HepG2 (cell line): ENCODE data around the gene GNG7. TPM values are rescaled to one million over a fixed set of nuclear protein-coding genes. Genes with fewer than 3 reads are reported as not detected.
A peak's percentile ranks its signal among the peaks of the same experiment; 100 is the strongest.

Source experiments
- CHCHD3 ChIP-seq: sonication (generic); formaldehyde crosslinking; IDR thresholded peaks from 2 replicates; pipeline ENCODE4 v1.8.0; 2022; ENCODE audit warnings: mild to moderate bottlenecking, missing genetic modification reagents, moderate library complexity
- GATAD2A ChIP-seq: IDR thresholded peaks from 2 replicates; pipeline ENCODE4 v1.6.1; 2016
- HES4 ChIP-seq: sonication (generic); formaldehyde crosslinking; IDR thresholded peaks from 2 replicates; pipeline ENCODE4 v1.9.0; 2021; ENCODE audit warnings: mild to moderate bottlenecking, missing genetic modification reagents, borderline replicate concordance
- IRF2 ChIP-seq: IDR thresholded peaks from 2 replicates; pipeline ENCODE4 v1.6.1; 2018; ENCODE audit warnings: missing genetic modification reagents, missing compliant biosample characterization
- KLF13 ChIP-seq: sonication (generic); formaldehyde crosslinking; IDR thresholded peaks from 2 replicates; pipeline ENCODE4 v1.4.0; 2020; ENCODE audit warnings: mild to moderate bottlenecking, missing genetic modification reagents
- MEF2D ChIP-seq: sonication (generic); formaldehyde crosslinking; IDR thresholded peaks from 2 replicates; pipeline ENCODE4 v1.5.1; 2020; ENCODE audit warnings: mild to moderate bottlenecking, missing genetic modification reagents
- NFIC ChIP-seq: IDR thresholded peaks from 2 replicates; pipeline ENCODE4 v1.6.1; 2012; ENCODE audit warnings: mild to moderate bottlenecking, low read length, inconsistent platforms
- PAF1 ChIP-seq: IDR thresholded peaks from 2 replicates; pipeline ENCODE4 v1.6.1; 2016; ENCODE audit warnings: missing genetic modification reagents, missing compliant biosample characterization
- RORA ChIP-seq: sonication (generic); formaldehyde crosslinking; IDR thresholded peaks from 2 replicates; pipeline ENCODE4 v1.5.0; 2020; ENCODE audit warnings: mild to moderate bottlenecking, missing genetic modification reagents, moderate library complexity
- SALL2 ChIP-seq: sonication (generic); formaldehyde crosslinking; IDR thresholded peaks from 2 replicates; pipeline ENCODE4 v1.8.1; 2023; ENCODE audit warnings: mild to moderate bottlenecking, missing genetic modification reagents, inconsistent platforms
- ZBTB20 ChIP-seq: sonication (generic); formaldehyde crosslinking; IDR thresholded peaks from 2 replicates; pipeline ENCODE4 v1.8.1; 2023; ENCODE audit warnings: missing genetic modification reagents, low read depth, mild to moderate bottlenecking, borderline replicate concordance
- ZFP1 ChIP-seq: IDR thresholded peaks from 2 replicates; pipeline ENCODE4 v1.6.1; 2016
- ZFP62 ChIP-seq: sonication (generic); formaldehyde crosslinking; IDR thresholded peaks from 2 replicates; pipeline ENCODE4 v1.4.0; 2020; ENCODE audit warnings: missing genetic modification reagents
- ZNF101 ChIP-seq: sonication (generic); formaldehyde crosslinking; IDR thresholded peaks from 2 replicates; pipeline ENCODE4 v1.4.0; 2020; ENCODE audit warnings: mild to moderate bottlenecking, low read depth, missing genetic modification reagents, borderline replicate concordance
- ZNF160 ChIP-seq: sonication (generic); formaldehyde crosslinking; IDR thresholded peaks from 2 replicates; pipeline ENCODE4 v1.8.0; 2022; ENCODE audit warnings: mild to moderate bottlenecking, inconsistent platforms, missing genetic modification reagents
- ZNF260 ChIP-seq: sonication (generic); formaldehyde crosslinking; IDR thresholded peaks from 2 replicates; pipeline ENCODE4 v1.4.0; 2020; ENCODE audit warnings: missing genetic modification reagents, low read depth, mild to moderate bottlenecking, borderline replicate concordance
- ZNF263 ChIP-seq: sonication (generic); formaldehyde crosslinking; IDR thresholded peaks from 2 replicates; pipeline ENCODE4 v1.4.0; 2020; ENCODE audit warnings: missing genetic modification reagents
- ZNF451 ChIP-seq: sonication (generic); formaldehyde crosslinking; IDR thresholded peaks from 2 replicates; pipeline ENCODE4 v1.5.0; 2020; ENCODE audit warnings: mild to moderate bottlenecking, missing genetic modification reagents
- ZNF552 ChIP-seq: sonication (generic); formaldehyde crosslinking; IDR thresholded peaks from 2 replicates; pipeline ENCODE4 v1.9.0; 2022; ENCODE audit warnings: missing genetic modification reagents, mild to moderate bottlenecking, borderline replicate concordance
- ZNF670 ChIP-seq: sonication (generic); formaldehyde crosslinking; IDR thresholded peaks from 2 replicates; pipeline ENCODE4 v1.8.0; 2022; ENCODE audit warnings: mild to moderate bottlenecking, missing genetic modification reagents, borderline replicate concordance
- ZNF790 ChIP-seq: sonication (generic); formaldehyde crosslinking; IDR thresholded peaks from 2 replicates; pipeline ENCODE4 v1.8.0; 2022; ENCODE audit warnings: missing genetic modification reagents, mild to moderate bottlenecking, borderline replicate concordance
- polyA plus RNA-seq, 8 experiments: library from polyadenylated mRNA; depleted of rRNA in 3 of 8; stranded (reverse) in 7 of 8; unstranded in 1 of 8; fragments of >200 nt; fragmentation: Illumina TruSeq in 4 of 8; extraction: Trizol in 4 of 8; gene quantifications; 2 replicates each; pipeline versions ENCODE4 v1.2.1 to v1.2.3, GENCODE V29; 2011 to 2016; ENCODE audit warnings: low read depth in 4 of 8, missing spikeins in 1 of 8, mixed read lengths in 1 of 8; ENCODE audit not compliant: insufficient read depth in 1 of 8
- total RNA-seq, 5 experiments: library from RNA; depleted of rRNA; stranded (reverse); fragments of >200 nt; fragmentation: Illumina TruSeq; extraction: Trizol; gene quantifications; 2 replicates each; pipeline ENCODE4 v1.2.3, GENCODE V29; 2016; ENCODE audit warnings: low read depth in 1 of 5
- TF ChIP-seq, protein P1 (sequence below): sonication (generic); formaldehyde crosslinking; IDR thresholded peaks from 2 replicates; pipeline ENCODE4 v1.5.0; 2020; ENCODE audit warnings: mild to moderate bottlenecking, missing genetic modification reagents, borderline replicate concordance
- TF ChIP-seq, protein P2 (sequence below): sonication (generic); formaldehyde crosslinking; IDR thresholded peaks from 2 replicates; pipeline ENCODE4 v1.4.0; 2020; ENCODE audit warnings: missing genetic modification reagents
- TF ChIP-seq, protein P3 (sequence below): IDR thresholded peaks from 2 replicates; pipeline ENCODE4 v1.6.1; 2016; ENCODE audit warnings: low read depth, borderline replicate concordance

The GNG7 gene
- total and polyA plus RNA-seq, 2 of the 13 experiments (the other 11 are each of a cell fraction or from before 2014, with no cell fraction given): 1.4 to 3.3 TPM

DNA sequence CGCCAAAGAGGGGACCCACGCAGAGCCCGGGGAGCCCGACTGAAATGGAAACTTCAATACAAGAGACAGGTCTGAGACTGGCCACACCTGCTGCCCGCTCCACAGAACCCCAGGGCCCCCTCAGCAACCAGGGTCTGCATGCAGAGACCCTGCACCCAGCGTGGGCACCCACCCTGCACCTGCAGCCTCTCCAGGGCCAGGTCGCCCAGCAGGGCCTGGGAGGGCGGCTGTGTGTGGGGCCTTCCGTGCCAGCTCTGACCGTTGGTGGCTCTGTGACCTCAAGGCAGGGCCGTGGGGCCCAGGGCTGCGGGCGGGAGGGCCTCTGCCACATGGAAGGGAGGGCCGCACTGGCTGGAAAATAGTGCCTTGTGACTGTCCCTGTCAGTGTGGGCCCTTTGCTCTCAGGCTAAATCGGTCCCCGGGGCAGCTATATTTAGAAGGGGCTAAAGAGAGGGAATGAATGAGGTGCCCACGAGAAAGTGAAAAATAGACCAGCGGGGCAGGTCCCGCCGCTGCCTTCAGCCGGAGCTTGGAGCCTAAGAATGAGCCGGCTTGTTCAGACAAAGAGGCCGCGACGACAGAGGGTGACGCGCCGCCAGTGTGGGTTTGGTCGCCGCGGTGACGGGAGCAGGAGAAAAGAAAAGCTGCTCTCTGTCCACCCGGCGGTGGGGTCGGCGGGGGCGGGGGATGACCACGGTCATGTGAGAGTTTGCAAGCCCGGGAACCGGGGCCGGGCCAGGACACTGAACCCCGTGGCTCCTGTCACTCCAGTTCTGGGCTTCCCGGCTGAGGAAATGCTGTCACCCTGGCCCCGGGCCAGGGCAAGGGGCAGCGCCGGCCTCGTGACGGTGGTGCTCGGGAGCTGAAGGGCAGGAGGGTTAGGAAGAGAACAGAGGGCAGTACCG, 156.1 kb downstream of the GNG7 start (continued):
- TF ChIP-seq, protein P1, sequence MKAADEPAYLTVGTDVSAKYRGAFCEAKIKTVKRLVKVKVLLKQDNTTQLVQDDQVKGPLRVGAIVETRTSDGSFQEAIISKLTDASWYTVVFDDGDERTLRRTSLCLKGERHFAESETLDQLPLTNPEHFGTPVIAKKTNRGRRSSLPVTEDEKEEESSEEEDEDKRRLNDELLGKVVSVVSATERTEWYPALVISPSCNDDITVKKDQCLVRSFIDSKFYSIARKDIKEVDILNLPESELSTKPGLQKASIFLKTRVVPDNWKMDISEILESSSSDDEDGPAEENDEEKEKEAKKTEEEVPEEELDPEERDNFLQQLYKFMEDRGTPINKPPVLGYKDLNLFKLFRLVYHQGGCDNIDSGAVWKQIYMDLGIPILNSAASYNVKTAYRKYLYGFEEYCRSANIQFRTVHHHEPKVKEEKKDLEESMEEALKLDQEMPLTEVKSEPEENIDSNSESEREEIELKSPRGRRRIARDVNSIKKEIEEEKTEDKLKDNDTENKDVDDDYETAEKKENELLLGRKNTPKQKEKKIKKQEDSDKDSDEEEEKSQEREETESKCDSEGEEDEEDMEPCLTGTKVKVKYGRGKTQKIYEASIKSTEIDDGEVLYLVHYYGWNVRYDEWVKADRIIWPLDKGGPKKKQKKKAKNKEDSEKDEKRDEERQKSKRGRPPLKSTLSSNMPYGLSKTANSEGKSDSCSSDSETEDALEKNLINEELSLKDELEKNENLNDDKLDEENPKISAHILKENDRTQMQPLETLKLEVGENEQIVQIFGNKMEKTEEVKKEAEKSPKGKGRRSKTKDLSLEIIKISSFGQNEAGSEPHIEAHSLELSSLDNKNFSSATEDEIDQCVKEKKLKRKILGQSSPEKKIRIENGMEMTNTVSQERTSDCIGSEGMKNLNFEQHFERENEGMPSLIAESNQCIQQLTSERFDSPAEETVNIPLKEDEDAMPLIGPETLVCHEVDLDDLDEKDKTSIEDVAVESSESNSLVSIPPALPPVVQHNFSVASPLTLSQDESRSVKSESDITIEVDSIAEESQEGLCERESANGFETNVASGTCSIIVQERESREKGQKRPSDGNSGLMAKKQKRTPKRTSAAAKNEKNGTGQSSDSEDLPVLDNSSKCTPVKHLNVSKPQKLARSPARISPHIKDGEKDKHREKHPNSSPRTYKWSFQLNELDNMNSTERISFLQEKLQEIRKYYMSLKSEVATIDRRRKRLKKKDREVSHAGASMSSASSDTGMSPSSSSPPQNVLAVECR (CRISPR knock-in tag): peak; percentile 63
- no peak for TF ChIP-seq ZFP1 (CRISPR knock-in tag)
- no peak for TF ChIP-seq ZNF260 (CRISPR knock-in tag)
- no peak for TF ChIP-seq PAF1
- TF ChIP-seq SALL2 (CRISPR knock-in tag): no peak
- 0 out of 2 replicates have a peak, but pooled peaks have one; percentile 71 for TF ChIP-seq HES4 (CRISPR knock-in tag)
- no peak for TF ChIP-seq RORA (CRISPR knock-in tag)
- TF ChIP-seq ZNF670 (CRISPR knock-in tag): peak; percentile 90
- 0 out of 2 replicates have a peak, but pooled peaks have one; percentile 42 for TF ChIP-seq ZNF451
- no peak; the same call in 1 of the 2 replicates for TF ChIP-seq CHCHD3 (CRISPR knock-in tag)
- peak; percentile 69; the same call in 1 of the 2 replicates for TF ChIP-seq MEF2D (CRISPR knock-in tag)
- TF ChIP-seq ZNF790: peak; percentile 38; the same call in 1 of the 2 replicates
- no peak for TF ChIP-seq KLF13 (CRISPR knock-in tag)
- TF ChIP-seq ZBTB20: 0 out of 2 replicates have a peak, but pooled peaks have one; percentile 15
- TF ChIP-seq, protein P2, sequence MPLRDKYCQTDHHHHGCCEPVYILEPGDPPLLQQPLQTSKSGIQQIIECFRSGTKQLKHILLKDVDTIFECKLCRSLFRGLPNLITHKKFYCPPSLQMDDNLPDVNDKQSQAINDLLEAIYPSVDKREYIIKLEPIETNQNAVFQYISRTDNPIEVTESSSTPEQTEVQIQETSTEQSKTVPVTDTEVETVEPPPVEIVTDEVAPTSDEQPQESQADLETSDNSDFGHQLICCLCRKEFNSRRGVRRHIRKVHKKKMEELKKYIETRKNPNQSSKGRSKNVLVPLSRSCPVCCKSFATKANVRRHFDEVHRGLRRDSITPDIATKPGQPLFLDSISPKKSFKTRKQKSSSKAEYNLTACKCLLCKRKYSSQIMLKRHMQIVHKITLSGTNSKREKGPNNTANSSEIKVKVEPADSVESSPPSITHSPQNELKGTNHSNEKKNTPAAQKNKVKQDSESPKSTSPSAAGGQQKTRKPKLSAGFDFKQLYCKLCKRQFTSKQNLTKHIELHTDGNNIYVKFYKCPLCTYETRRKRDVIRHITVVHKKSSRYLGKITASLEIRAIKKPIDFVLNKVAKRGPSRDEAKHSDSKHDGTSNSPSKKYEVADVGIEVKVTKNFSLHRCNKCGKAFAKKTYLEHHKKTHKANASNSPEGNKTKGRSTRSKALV (CRISPR knock-in tag): no peak
- peak; percentile 29; the same call in 1 of the 2 replicates for TF ChIP-seq IRF2 (CRISPR knock-in tag)
- peak; percentile 40 for TF ChIP-seq GATAD2A (CRISPR knock-in tag)
- TF ChIP-seq, protein P3, sequence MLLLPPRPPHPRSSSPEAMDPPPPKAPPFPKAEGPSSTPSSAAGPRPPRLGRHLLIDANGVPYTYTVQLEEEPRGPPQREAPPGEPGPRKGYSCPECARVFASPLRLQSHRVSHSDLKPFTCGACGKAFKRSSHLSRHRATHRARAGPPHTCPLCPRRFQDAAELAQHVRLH (CRISPR knock-in tag): no peak
- no peak for TF ChIP-seq ZNF263 (CRISPR knock-in tag)
- no peak for TF ChIP-seq ZNF552 (CRISPR knock-in tag)
- TF ChIP-seq ZFP62 (CRISPR knock-in tag): no peak
- 0 out of 2 replicates have a peak, but pooled peaks have one; percentile 56 for TF ChIP-seq ZNF160 (CRISPR knock-in tag)
- TF ChIP-seq NFIC: 0 out of 2 replicates have a peak, but pooled peaks have one; percentile 44
- no peak for TF ChIP-seq ZNF101
